H1 (cell line): ENCODE measurements around the gene CASZ1. TPM values are rescaled to one million over a fixed set of nuclear protein-coding genes. Genes with fewer than 3 reads are reported as not detected.

Experiments used
- CTCF ChIA-PET: fragments of 300-600 bp; sonication (Branson Sonifier 250); formaldehyde crosslinking; loops from one replicate; lab custom pipeline; 2021; ENCODE audit not compliant: partially characterized antibody; lab: Charles Lee
- POLR2A ChIA-PET: fragments of 300-600 bp; sonication (Branson Sonifier 250); formaldehyde crosslinking; loops from one replicate; lab custom pipeline; 2021; ENCODE audit warnings: inconsistent platforms; ENCODE audit not compliant: partially characterized antibody; lab: Charles Lee
- DNase-seq, 2 experiments: peaks; one replicate each; pipeline versions ENCODE4 v3.0.0 to v3.0.0-alpha.2; 2010 to 2022; ENCODE audit warnings: low spot score in 2 of 2, low read depth in 1 of 2, mixed read lengths in 1 of 2
- FAIRE-seq: peaks from 2 replicates; lab custom pipeline; 2011; peaks lifted over from hg19 to GRCh38; lab: Jason Lieb, UNC
- H2AFZ ChIP-seq: 2 replicates; pipeline ENCODE4 v1.8.1; 2012; ENCODE audit warnings: low read length, inconsistent platforms
- H2AK5ac ChIP-seq: 2 replicates; pipeline ENCODE4 v1.6.1; 2013; ENCODE audit warnings: low read depth, low read length
- H2BK120ac ChIP-seq: replicated peaks from 2 replicates; pipeline ENCODE3; 2013; ENCODE audit warnings: low read depth, low read length, inconsistent platforms
- H2BK12ac ChIP-seq: 2 replicates; pipeline ENCODE4 v1.6.1; 2013; ENCODE audit warnings: low read depth, low read length
- H2BK15ac ChIP-seq: 2 replicates; pipeline ENCODE4 v1.6.1; 2013; ENCODE audit warnings: low read length
- H2BK20ac ChIP-seq: 2 replicates; pipeline ENCODE4 v1.6.1; 2013; ENCODE audit warnings: low read length
- H2BK5ac ChIP-seq: 2 replicates; pipeline ENCODE4 v1.6.1; 2013; ENCODE audit warnings: low read depth, low read length
- H3K14ac ChIP-seq: 2 replicates; pipeline ENCODE4 v1.6.1; 2013; ENCODE audit warnings: inconsistent platforms; ENCODE audit not compliant: insufficient read length
- H3K18ac ChIP-seq: 2 replicates; pipeline ENCODE4 v1.6.1; 2013; ENCODE audit warnings: low read length; ENCODE audit errors: extremely low read depth
- H3K23ac ChIP-seq: 2 replicates; pipeline ENCODE4 v1.6.1; 2013; ENCODE audit warnings: inconsistent platforms; ENCODE audit not compliant: insufficient read length
- H3K23me2 ChIP-seq: 2 replicates; pipeline ENCODE4 v1.6.1; 2013; ENCODE audit warnings: low read depth, low read length
- H3K27ac ChIP-seq: 2 replicates; pipeline ENCODE4 v1.6.1; 2011; ENCODE audit warnings: low read depth, low read length, inconsistent platforms
- H3K27me3 ChIP-seq, 4 experiments: replicated peaks in 1 of 4; 1 replicate in 1 of 4; 2 replicates in 3 of 4; pipeline versions ENCODE4 v1.6.1 to v1.8.1; 2011 to 2013; ENCODE audit warnings: low read length in 3 of 4, mild to moderate bottlenecking in 3 of 4, inconsistent platforms in 2 of 4, mixed read lengths in 2 of 4, moderate library complexity in 1 of 4; ENCODE audit not compliant: control insufficient read depth in 3 of 4, insufficient read depth in 3 of 4; ENCODE audit errors: extremely low read depth in 1 of 4
- H3K36me3 ChIP-seq, 4 experiments: 2 replicates each; pipeline versions ENCODE4 v1.6.1 to v1.8.1; 2011 to 2013; ENCODE audit warnings: mild to moderate bottlenecking in 4 of 4, low read length in 3 of 4, moderate library complexity in 2 of 4, control low read depth in 1 of 4, inconsistent platforms in 1 of 4; ENCODE audit not compliant: insufficient read depth in 4 of 4, control insufficient read depth in 2 of 4
- H3K4ac ChIP-seq: replicated peaks from 2 replicates; pipeline ENCODE3; 2013; ENCODE audit warnings: low read length, low read depth, mixed read lengths, inconsistent platforms; ENCODE audit not compliant: insufficient read length
- H3K4me1 ChIP-seq, 4 experiments: replicated peaks in 1 of 4; 1 replicate in 1 of 4; 2 replicates in 3 of 4; pipeline versions ENCODE4 v1.6.1 to v1.8.1; 2011 to 2013; ENCODE audit warnings: low read length in 3 of 4, inconsistent platforms in 2 of 4, mixed read lengths in 1 of 4; ENCODE audit not compliant: insufficient read depth in 4 of 4, control insufficient read depth in 3 of 4
- H3K4me2 ChIP-seq, 2 experiments: 2 replicates each; pipeline versions ENCODE4 v1.6.1 to v1.8.1; 2011 to 2013; ENCODE audit warnings: low read depth in 2 of 2, low read length in 2 of 2, control low read depth in 1 of 2, inconsistent platforms in 1 of 2, mild to moderate bottlenecking in 1 of 2; ENCODE audit not compliant: insufficient read depth in 1 of 2
- H3K4me3 ChIP-seq, 4 experiments: fragments of 200-600, 300-600 bp in 1 of 4; sonication (generic), shearing (Covaris generic), sonication (Bioruptor Twin) in 1 of 4; 2 replicates each; pipeline versions ENCODE4 v1.5.1 to v1.8.1; 2011 to 2016; ENCODE audit warnings: low read length in 4 of 4, low read depth in 3 of 4, control low read depth in 2 of 4, inconsistent platforms in 2 of 4, mild to moderate bottlenecking in 2 of 4, mixed read lengths in 1 of 4, moderate library complexity in 1 of 4; ENCODE audit not compliant: insufficient read depth in 2 of 4; ENCODE audit errors: extremely low read depth in 1 of 4
- H3K56ac ChIP-seq: replicated peaks from 2 replicates; pipeline ENCODE3; 2013; ENCODE audit warnings: low read depth, mild to moderate bottlenecking, mixed read lengths, low read length, inconsistent platforms; ENCODE audit not compliant: insufficient read length
- H3K79me1 ChIP-seq: 2 replicates; pipeline ENCODE4 v1.6.1; 2013; ENCODE audit warnings: low read depth, low read length, control low read depth
- H3K79me2 ChIP-seq, 2 experiments: 2 replicates each; pipeline versions ENCODE4 v1.6.1 to v1.8.1; 2012 to 2013; ENCODE audit warnings: low read length in 2 of 2, mild to moderate bottlenecking in 2 of 2, inconsistent platforms in 1 of 2; ENCODE audit not compliant: insufficient read depth in 2 of 2, control insufficient read depth in 1 of 2
- H3K9ac ChIP-seq, 4 experiments: replicated peaks in 1 of 4; 1 replicate in 1 of 4; 2 replicates in 3 of 4; pipeline versions ENCODE4 v1.6.1 to v1.8.1; 2011 to 2013; ENCODE audit warnings: low read depth in 3 of 4, low read length in 3 of 4, control low read depth in 2 of 4, mild to moderate bottlenecking in 2 of 4, moderate library complexity in 2 of 4, inconsistent platforms in 1 of 4; ENCODE audit errors: extremely low read depth in 1 of 4
- H3K9me3 ChIP-seq, 2 experiments: 2 replicates each; pipeline versions ENCODE4 v1.6.1 to v1.8.1; 2012 to 2013; ENCODE audit warnings: mild to moderate bottlenecking in 2 of 2, moderate library complexity in 2 of 2, control low read depth in 1 of 2, inconsistent platforms in 1 of 2, low read depth in 1 of 2, low read length in 1 of 2, mixed read lengths in 1 of 2; ENCODE audit not compliant: insufficient read depth in 2 of 2
- H4K20me1 ChIP-seq, 2 experiments: replicated peaks in 1 of 2; 2 replicates each; pipeline versions ENCODE3 to v1.8.1; 2011 to 2013; ENCODE audit warnings: inconsistent platforms in 2 of 2, low read length in 2 of 2, mild to moderate bottlenecking in 1 of 2; ENCODE audit not compliant: insufficient read depth in 2 of 2, control insufficient read depth in 1 of 2
- H4K5ac ChIP-seq: 2 replicates; pipeline ENCODE4 v1.6.1; 2013; ENCODE audit warnings: low read length, low read depth, mixed read lengths, inconsistent platforms; ENCODE audit not compliant: insufficient read length
- H4K8ac ChIP-seq: 2 replicates; pipeline ENCODE4 v1.8.0; 2013; ENCODE audit warnings: mild to moderate bottlenecking, moderate library complexity, low read length, inconsistent platforms; ENCODE audit not compliant: insufficient read depth; ENCODE audit errors: extremely low read depth
- H4K91ac ChIP-seq: replicated peaks from 2 replicates; pipeline ENCODE3; 2013; ENCODE audit warnings: low read length, mixed read lengths, inconsistent platforms; ENCODE audit not compliant: insufficient read length
- GTF2F1 ChIP-seq: IDR thresholded peaks from 2 replicates; pipeline ENCODE4 v1.6.1; 2012; ENCODE audit warnings: low read depth, low read length, improper control_type of control experiment, borderline replicate concordance
- NRF1 ChIP-seq: IDR thresholded peaks from 2 replicates; pipeline ENCODE4 v1.6.1; 2011; ENCODE audit warnings: mild to moderate bottlenecking, low read depth, low read length, improper control_type of control experiment
- POLR2AphosphoS5 ChIP-seq: IDR thresholded peaks from 2 replicates; pipeline ENCODE4 v1.6.1; 2011; ENCODE audit warnings: low read depth, low read length
- RNF2 ChIP-seq: fragments of 200-900, 300-1000 bp; sonication (generic); IDR thresholded peaks from 2 replicates; pipeline ENCODE4 v1.7.1; 2016; ENCODE audit warnings: borderline replicate concordance, low read depth, mild to moderate bottlenecking, antibody characterized with exemption, low read length; ENCODE audit not compliant: poor library complexity, severe bottlenecking; ENCODE audit errors: missing control alignments
- WGBS, 2 experiments: shearing (Covaris generic) in 1 of 2; methylation state at CpG; one replicate each; pipeline versions ENCODE4 v1.1.6 to v1.1.7; 2013 to 2015; ENCODE audit warnings: low lambda C conversion rate in 2 of 2, mixed read lengths in 2 of 2, inconsistent platforms in 1 of 2, low coverage in 1 of 2, missing lambda C conversion rate in 1 of 2; ENCODE audit not compliant: insufficient replicate concordance in 2 of 2, insufficient coverage in 1 of 2, insufficient read length in 1 of 2; ENCODE audit errors: extremely low coverage in 1 of 2, missing lambda C conversion rate in 1 of 2; 5-methylcytosine and 5-hydroxymethylcytosine counted together
- polyA plus RNA-seq, 7 experiments: library from polyadenylated mRNA; depleted of rRNA in 3 of 7; stranded (reverse) in 5 of 7; unstranded in 2 of 7; fragments of >200 nt in 5 of 7; fragments of 200-250 nt in 2 of 7; gene quantifications; 1 replicate in 5 of 7; 2 replicates in 1 of 7; 4 replicates in 1 of 7; pipeline versions ENCODE4 v1.2.1 to v1.2.3, GENCODE V29; 2011 to 2013; ENCODE audit warnings: missing spikeins in 2 of 7, mixed read lengths in 2 of 7
- total RNA-seq: library from RNA; stranded (reverse); fragmentation: NEBNext Ultra II Directional; extraction: Animal tissue kit (Norgen Biotek cat#: 25700); gene quantifications from 2 replicates; pipeline ENCODE4 v1.2.1, GENCODE V29; 2021

The CASZ1 gene
- total and polyA plus RNA-seq, 2 of the 8 experiments (the other 6 are each of a cell fraction or from before 2014, with no cell fraction given): 4.4 to 7.7 TPM

GRCh38 chr1:10751561-10752085 lies 44.8 kb downstream of the CASZ1 start:
- Histone ChIP-seq H3K4me2 (no peak overlapping the region), H2BK120ac (no peak overlapping the region), H2BK5ac (no peak overlapping the region), H3K27me3 (no peaks in the 10 kb centered on the region), H2BK20ac (no peak overlapping the region), H4K8ac (no peak overlapping the region), H4K91ac (no peak overlapping the region), H3K79me2 (no peaks in the 10 kb centered on the region), H3K79me1 (no peaks in the 10 kb centered on the region), H3K4me3 (no peak overlapping the region), H4K5ac (no peak overlapping the region), H3K9me3 (no peaks in the 10 kb centered on the region), H3K23ac (no peak overlapping the region), H3K14ac (no peak overlapping the region), H4K20me1 (peaks cover 0 to 1% of the 10 kb centered on the region in 2 experiments), H2BK15ac (no peak overlapping the region), H3K18ac (no peak overlapping the region), H3K23me2 (no peaks in the 10 kb centered on the region), H3K9ac (no peak overlapping the region), H3K56ac (no peak overlapping the region), H3K4ac (no peak overlapping the region), H2AK5ac (no peak overlapping the region), H3K27ac (no peak overlapping the region), H3K36me3 (no peaks in the 10 kb centered on the region), H2AFZ (no peak overlapping the region), H3K4me1 (peaks cover 0 to 2% (median under 1%) of the 10 kb centered on the region in 4 experiments; a peak in 5 of 7 replicates), H2BK12ac (no peak overlapping the region)
- WGBS, 2 experiments: 78% methylated on average over 11 of the region's 14 CpGs; no CpG with 5 or more reads in 1 of the 2 experiments
- TF ChIP-seq RNF2 (no peak), GTF2F1 (no peak), NRF1 (no peak), POLR2AphosphoS5 (no peak)
- FAIRE-seq (no peak), DNase-seq (no peak)
- ChIA-PET POLR2A (no interaction called here), CTCF (interaction anchor here (0.6 to 5.3 kb wide), 14 partner anchors 11 to 1151 kb away, joined by 3 to 32 read pairs (median 4); no protein-coding TSS in a partner anchor)
